HEK293 (cell line): ENCODE data around the gene RNU7-1.

Experiments
- BCL11B ChIP-seq: fragments of 450-650 bp; formaldehyde crosslinking; IDR thresholded peaks from 2 replicates; pipeline ENCODE4 v1.5.1; 2016; ENCODE audit warnings: low read depth, missing biosample characterization, missing genetic modification characterization
- GFI1B ChIP-seq: fragments of 450-650 bp; formaldehyde crosslinking; IDR thresholded peaks from 2 replicates; pipeline ENCODE4 v1.5.1; 2016; ENCODE audit warnings: missing biosample characterization, missing genetic modification characterization
- GLIS2 ChIP-seq: fragments of 450-650 bp; formaldehyde crosslinking; IDR thresholded peaks from 2 replicates; pipeline ENCODE4 v1.5.1; 2016; ENCODE audit warnings: missing biosample characterization, missing genetic modification characterization
- PATZ1 ChIP-seq: fragments of 450-650 bp; formaldehyde crosslinking; IDR thresholded peaks from 2 replicates; pipeline ENCODE4 v1.5.1; 2016; ENCODE audit warnings: missing biosample characterization, missing genetic modification characterization
- PRDM2 ChIP-seq: fragments of 450-650 bp; formaldehyde crosslinking; IDR thresholded peaks from 2 replicates; pipeline ENCODE4 v1.5.1; 2016; ENCODE audit warnings: missing biosample characterization, missing genetic modification characterization, borderline replicate concordance
- SP3 ChIP-seq: fragments of 450-650 bp; formaldehyde crosslinking; IDR thresholded peaks from 2 replicates; pipeline ENCODE4 v1.5.1; 2016; ENCODE audit warnings: missing biosample characterization, missing genetic modification characterization
- YY2 ChIP-seq: fragments of 450-650 bp; formaldehyde crosslinking; IDR thresholded peaks from 2 replicates; pipeline ENCODE4 v1.5.1; 2016; ENCODE audit warnings: missing biosample characterization, missing genetic modification characterization
- ZBTB10 ChIP-seq: fragments of 450-650 bp; formaldehyde crosslinking; IDR thresholded peaks from 2 replicates; pipeline ENCODE4 v1.5.1; 2016; ENCODE audit warnings: missing biosample characterization, missing genetic modification characterization
- ZBTB11 ChIP-seq: fragments of 450-650 bp; formaldehyde crosslinking; conservative IDR thresholded peaks from 2 replicates; pipeline ENCODE4 v1.5.1; 2016; ENCODE audit warnings: low read depth, missing biosample characterization, missing genetic modification characterization
- ZBTB20 ChIP-seq: fragments of 450-650 bp; formaldehyde crosslinking; IDR thresholded peaks from 2 replicates; pipeline ENCODE4 v1.5.1; 2016; ENCODE audit warnings: missing biosample characterization, missing genetic modification characterization
- ZBTB26 ChIP-seq: fragments of 450-650 bp; formaldehyde crosslinking; optimal IDR thresholded peaks from 2 replicates; pipeline ENCODE3; 2016; ENCODE audit warnings: missing biosample characterization, mild to moderate bottlenecking, missing genetic modification characterization
- ZBTB7A ChIP-seq: fragments of 450-650 bp; formaldehyde crosslinking; IDR thresholded peaks from 2 replicates; pipeline ENCODE4 v1.5.1; 2016; ENCODE audit warnings: low read depth, missing biosample characterization, missing genetic modification characterization
- ZBTB8A ChIP-seq: fragments of 450-650 bp; formaldehyde crosslinking; IDR thresholded peaks from 2 replicates; pipeline ENCODE4 v1.5.1; 2016; ENCODE audit warnings: missing biosample characterization, missing genetic modification characterization
- ZFHX2 ChIP-seq: fragments of 450-650 bp; formaldehyde crosslinking; conservative IDR thresholded peaks from 2 replicates; pipeline ENCODE4 v1.5.1; 2016; ENCODE audit warnings: missing biosample characterization, missing genetic modification characterization
- ZNF140 ChIP-seq: fragments of 450-650 bp; formaldehyde crosslinking; IDR thresholded peaks from 2 replicates; pipeline ENCODE4 v1.5.1; 2016; ENCODE audit warnings: missing biosample characterization, missing genetic modification characterization
- ZNF433 ChIP-seq: fragments of 450-650 bp; formaldehyde crosslinking; IDR thresholded peaks from 2 replicates; pipeline ENCODE4 v1.5.1; 2016; ENCODE audit warnings: missing biosample characterization, missing genetic modification characterization, low read depth
- ZNF621 ChIP-seq: fragments of 450-650 bp; formaldehyde crosslinking; IDR thresholded peaks from 2 replicates; pipeline ENCODE4 v1.5.1; 2017; ENCODE audit warnings: missing biosample characterization, missing genetic modification characterization
- ZNF623 ChIP-seq: fragments of 450-650 bp; formaldehyde crosslinking; IDR thresholded peaks from 2 replicates; pipeline ENCODE4 v1.5.1; 2016; ENCODE audit warnings: missing biosample characterization, missing genetic modification characterization
- ZNF670 ChIP-seq: fragments of 450-650 bp; formaldehyde crosslinking; IDR thresholded peaks from 2 replicates; pipeline ENCODE4 v1.5.1; 2016; ENCODE audit warnings: missing biosample characterization, missing genetic modification characterization, low read depth
- ZNF768 ChIP-seq: fragments of 450-650 bp; formaldehyde crosslinking; IDR thresholded peaks from 2 replicates; pipeline ENCODE4 v1.5.1; 2018; ENCODE audit warnings: missing biosample characterization, mild to moderate bottlenecking, missing genetic modification characterization
- ZSCAN5A ChIP-seq: fragments of 450-650 bp; formaldehyde crosslinking; IDR thresholded peaks from 2 replicates; pipeline ENCODE4 v1.5.1; 2016; ENCODE audit warnings: missing biosample characterization, missing genetic modification characterization

The RNU7-1 gene

GRCh38 chr12:6927379-6928021 lies 16.1 kb upstream of the RNU7-1 start, which contains the start of gene ATN1 (continued):
- TF ChIP-seq PATZ1 (tag by site-specific recombination) (peak; percentile 98), GFI1B (tag by site-specific recombination) (peak; percentile 23; the same call in 1 of the 2 replicates), ZSCAN5A (peak; percentile 44), SP3 (peak; percentile 79), ZBTB11 (tag by site-specific recombination) (peak; percentile 68; the same call in 1 of the 2 replicates), ZNF768 (no peak), ZBTB20 (peak; percentile 92), ZNF433 (tag by site-specific recombination) (no peak), ZBTB7A (tag by site-specific recombination) (no peak), ZNF140 (tag by site-specific recombination) (no peak), GLIS2 (tag by site-specific recombination) (peak; percentile 93), BCL11B (no peak), YY2 (tag by site-specific recombination) (peak; percentile 35; the same call in 1 of the 2 replicates), ZNF621 (tag by site-specific recombination) (no peak), PRDM2 (tag by site-specific recombination) (peak; percentile 94), ZNF670 (tag by site-specific recombination) (no peak), ZNF623 (tag by site-specific recombination) (no peak), ZBTB26 (tag by site-specific recombination) (peak; percentile 97), ZFHX2 (tag by site-specific recombination) (peak; percentile 98), ZBTB8A (tag by site-specific recombination) (peak; percentile 68), ZBTB10 (tag by site-specific recombination) (peak; percentile 95)
